ENCODE data around the gene LIPF.
"Not testable (repeated sequence)": the region's sequence is repeated elsewhere in the genome, so short reads cannot be mapped to it uniquely, and the experiment has no call there.

LIPF gene

GRCh38 chr10:88664142-88664541 is at the start of gene LIPF:
Gene LIPF, plus strand, starts transcription at chr10:88664442. Its CDS starts 2,856 bp downstream, at chr10:88667298.
- DNase-seq, result no peak

GRCh38 chr10:88616250-88616977 is 47.8 kb upstream of the LIPF start:
- no peak for DNase-seq

GRCh38 chr10:88617772-88618300 is 46.4 kb upstream of the LIPF start:
- no peak for DNase-seq

GRCh38 chr10:88618496-88618895 is 45.7 kb upstream of the LIPF start:
- DNase-seq, result no peak

- DNase-seq, result no peak
Observed at GRCh38 chr10:88620441-88620840, 43.8 kb upstream of the LIPF start.

GRCh38 chr10:88623835-88624234 is 40.4 kb upstream of the LIPF start:
- no peak for DNase-seq

GRCh38 chr10:88624840-88625239 is 39.4 kb upstream of the LIPF start:
- DNase-seq, result no peak

- DNase-seq, result no peak
Observed at GRCh38 chr10:88640186-88640585, 24.1 kb upstream of the LIPF start.

- DNase-seq, result no peak
Observed at GRCh38 chr10:88642209-88642608, 22.0 kb upstream of the LIPF start.

- DNase-seq, result no peak
Observed at GRCh38 chr10:88642963-88643362, 21.3 kb upstream of the LIPF start.

- DNase-seq, result no peak
Observed at GRCh38 chr10:88647061-88647615, 17.1 kb upstream of the LIPF start.

GRCh38 chr10:88651101-88651551 is 13.1 kb upstream of the LIPF start:
- DNase-seq, result no peak

GRCh38 chr10:88652616-88653015 is 11.6 kb upstream of the LIPF start:
- no peak for DNase-seq

GRCh38 chr10:88657901-88658300 is 6.3 kb upstream of the LIPF start:
- DNase-seq, result no peak

- no peak for DNase-seq
Observed at GRCh38 chr10:88659725-88660597, 4.3 kb upstream of the LIPF start.

GRCh38 chr10:88660598-88660884 is 3.7 kb upstream of the LIPF start:
- no peak for DNase-seq

GRCh38 chr10:88661018-88661417 is 3.2 kb upstream of the LIPF start:
- DNase-seq, result no peak

- DNase-seq, result no peak
Observed at GRCh38 chr10:88661577-88661976, 2.7 kb upstream of the LIPF start.

- not testable (repeated sequence) for DNase-seq
Observed at GRCh38 chr10:88663153-88663552, 1.1 kb upstream of the LIPF start.

GRCh38 chr10:88668465-88668864 is 4.2 kb downstream of the LIPF start:
- DNase-seq, result no peak

- DNase-seq, result no peak
Observed at GRCh38 chr10:88670497-88670896, 6.3 kb downstream of the LIPF start.

- DNase-seq, result no peak
Observed at GRCh38 chr10:88672041-88672440, 7.8 kb downstream of the LIPF start.

GRCh38 chr10:88676283-88677060 is 12.2 kb downstream of the LIPF start:
- DNase-seq, result no peak

All from NCI-H1105 treated with DMSO at 0.1 percent for 48 hours (cell line).